K562 (cell line): ENCODE results near the gene C2orf42. TPM values are rescaled to one million over a fixed set of nuclear protein-coding genes. Genes with fewer than 3 reads are reported as not detected.

ENCODE experiments used
- ATF1 ChIP-seq, 2 experiments: fragments of 450-650 bp in 1 of 2; IDR thresholded peaks; 2 replicates each; pipeline ENCODE4 v1.6.1; 2016; ENCODE audit warnings: missing compliant biosample characterization in 1 of 2, missing genetic modification characterization in 1 of 2
- CBFA2T3 ChIP-seq: fragments of 450-650 bp; IDR thresholded peaks from 2 replicates; pipeline ENCODE4 v1.6.1; 2017
- CBX3 ChIP-seq, 2 experiments: IDR thresholded peaks; 1 replicate in 1 of 2; 2 replicates in 1 of 2; pipeline ENCODE4 v1.6.1; 2012; ENCODE audit warnings: inconsistent platforms in 2 of 2, low read length in 2 of 2, borderline replicate concordance in 1 of 2, control low read depth in 1 of 2
- DLX4 ChIP-seq: fragments of 250-450 bp; sonication (Bioruptor Pico); IDR thresholded peaks from 2 replicates; pipeline ENCODE4 v1.6.1; 2021; ENCODE audit warnings: mild to moderate bottlenecking
- HDAC3 ChIP-seq: fragments of 450-650 bp; IDR thresholded peaks from 2 replicates; pipeline ENCODE4 v1.6.1; 2018; ENCODE audit warnings: borderline replicate concordance, mild to moderate bottlenecking, moderate library complexity; ENCODE audit not compliant: partially characterized antibody
- MLX ChIP-seq, 2 experiments: fragments of 450-650 bp in 1 of 2; sonication (generic) in 1 of 2; formaldehyde crosslinking; conservative IDR thresholded peaks; 2 replicates each; pipeline versions ENCODE4 v1.4.0 to v1.8.1; 2020 to 2022; ENCODE audit warnings: mild to moderate bottlenecking in 1 of 2, missing genetic modification reagents in 1 of 2
- PTTG1 ChIP-seq: fragments of 450-650 bp; IDR thresholded peaks from 2 replicates; pipeline ENCODE4 v1.6.1; 2016; ENCODE audit warnings: low read depth, mild to moderate bottlenecking, missing genetic modification characterization, missing compliant biosample characterization
- RB1 ChIP-seq: fragments of 450-650 bp; IDR thresholded peaks from 2 replicates; pipeline ENCODE4 v1.6.1; 2017; ENCODE audit warnings: low read depth, mild to moderate bottlenecking
- SMARCA5 ChIP-seq: fragments of 450-650 bp; IDR thresholded peaks from 2 replicates; pipeline ENCODE4 v1.6.1; 2016
- STAT5B ChIP-seq: fragments of 250-450 bp; sonication (Bioruptor Pico); IDR thresholded peaks from 2 replicates; pipeline ENCODE4 v1.8.0; 2021; ENCODE audit warnings: mild to moderate bottlenecking, inconsistent platforms
- XRCC4 ChIP-seq: IDR thresholded peaks from one replicate; pipeline ENCODE4 v1.6.1; 2011; ENCODE audit not compliant: insufficient read depth, insufficient read length; ENCODE audit errors: extremely low read depth
- ZBTB7A ChIP-seq: IDR thresholded peaks from 2 replicates; pipeline ENCODE4 v1.6.1; 2011; ENCODE audit warnings: low read depth, mild to moderate bottlenecking, low read length, moderate library complexity, borderline replicate concordance; ENCODE audit not compliant: control insufficient read depth
- polyA plus RNA-seq, 8 experiments: library from polyadenylated mRNA; depleted of rRNA in 4 of 8; stranded (reverse) in 5 of 8; unstranded in 3 of 8; fragments of >200 nt; fragmentation: Nextera tagmentation in 2 of 8; fragmentation: Illumina TruSeq in 1 of 8; extraction: Ambion mirVana in 2 of 8; extraction: Trizol in 1 of 8; gene quantifications; 2 replicates each; pipeline versions ENCODE4 v1.2.1 to v1.2.3, GENCODE V29; 2011 to 2014; ENCODE audit warnings: inconsistent platforms in 1 of 8, missing spikeins in 1 of 8
- total RNA-seq, 7 experiments: library from RNA; depleted of rRNA in 6 of 7; stranded (reverse); fragments of >200 nt in 6 of 7; fragmentation: Illumina TruSeq in 2 of 7; extraction: Trizol in 2 of 7; gene quantifications; 2 replicates each; pipeline versions ENCODE4 v1.2.1 to v1.2.3, GENCODE V29; 2011 to 2021; ENCODE audit warnings: low replicate concordance in 1 of 7
- TF ChIP-seq, protein P1 (sequence below), 2 experiments: fragments of 450-650 bp; IDR thresholded peaks; 2 replicates each; pipeline ENCODE4 v1.6.1; 2016; ENCODE audit warnings: mild to moderate bottlenecking in 2 of 2, borderline replicate concordance in 1 of 2, low read depth in 1 of 2, moderate library complexity in 1 of 2
- TF ChIP-seq, protein P2 (sequence below): IDR thresholded peaks from 2 replicates; pipeline ENCODE4 v1.6.1; 2011; ENCODE audit warnings: borderline replicate concordance, low read depth, mild to moderate bottlenecking, moderate library complexity, low read length; ENCODE audit not compliant: insufficient read depth, poor library complexity, severe bottlenecking

Gene C2orf42
- total and polyA plus RNA-seq, 9 of the 15 experiments (the other 6 are each of a cell fraction or from before 2014, with no cell fraction given), result 4.6 to 10.9 (median 7.5) TPM

DNA sequence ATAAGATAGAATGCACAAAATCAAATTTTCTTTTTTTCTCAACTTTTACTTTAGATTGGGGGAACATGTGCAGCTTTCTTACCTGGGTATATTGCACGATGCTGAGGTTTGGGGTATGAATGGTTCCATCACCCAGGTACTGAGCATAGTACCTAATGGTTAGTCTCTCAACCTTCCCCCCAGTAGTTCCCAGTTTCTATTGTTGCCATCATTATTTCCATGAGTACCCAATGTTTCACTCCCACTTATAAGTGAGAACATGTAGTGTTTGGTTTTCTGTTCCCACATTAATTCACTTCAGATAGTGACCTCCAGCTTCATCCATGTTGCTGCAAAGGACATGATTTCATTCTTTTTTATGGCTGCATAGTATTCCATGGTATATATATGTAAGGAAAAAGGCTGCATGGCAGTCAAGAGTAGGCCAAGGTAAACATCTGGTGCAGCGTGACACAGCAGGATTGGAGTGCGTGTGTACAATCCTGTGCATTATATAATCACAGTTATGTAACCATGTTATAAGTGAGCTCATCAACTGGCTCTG, 10.5 kb upstream of the C2orf42 start (continued):
- TF ChIP-seq, protein P1, sequence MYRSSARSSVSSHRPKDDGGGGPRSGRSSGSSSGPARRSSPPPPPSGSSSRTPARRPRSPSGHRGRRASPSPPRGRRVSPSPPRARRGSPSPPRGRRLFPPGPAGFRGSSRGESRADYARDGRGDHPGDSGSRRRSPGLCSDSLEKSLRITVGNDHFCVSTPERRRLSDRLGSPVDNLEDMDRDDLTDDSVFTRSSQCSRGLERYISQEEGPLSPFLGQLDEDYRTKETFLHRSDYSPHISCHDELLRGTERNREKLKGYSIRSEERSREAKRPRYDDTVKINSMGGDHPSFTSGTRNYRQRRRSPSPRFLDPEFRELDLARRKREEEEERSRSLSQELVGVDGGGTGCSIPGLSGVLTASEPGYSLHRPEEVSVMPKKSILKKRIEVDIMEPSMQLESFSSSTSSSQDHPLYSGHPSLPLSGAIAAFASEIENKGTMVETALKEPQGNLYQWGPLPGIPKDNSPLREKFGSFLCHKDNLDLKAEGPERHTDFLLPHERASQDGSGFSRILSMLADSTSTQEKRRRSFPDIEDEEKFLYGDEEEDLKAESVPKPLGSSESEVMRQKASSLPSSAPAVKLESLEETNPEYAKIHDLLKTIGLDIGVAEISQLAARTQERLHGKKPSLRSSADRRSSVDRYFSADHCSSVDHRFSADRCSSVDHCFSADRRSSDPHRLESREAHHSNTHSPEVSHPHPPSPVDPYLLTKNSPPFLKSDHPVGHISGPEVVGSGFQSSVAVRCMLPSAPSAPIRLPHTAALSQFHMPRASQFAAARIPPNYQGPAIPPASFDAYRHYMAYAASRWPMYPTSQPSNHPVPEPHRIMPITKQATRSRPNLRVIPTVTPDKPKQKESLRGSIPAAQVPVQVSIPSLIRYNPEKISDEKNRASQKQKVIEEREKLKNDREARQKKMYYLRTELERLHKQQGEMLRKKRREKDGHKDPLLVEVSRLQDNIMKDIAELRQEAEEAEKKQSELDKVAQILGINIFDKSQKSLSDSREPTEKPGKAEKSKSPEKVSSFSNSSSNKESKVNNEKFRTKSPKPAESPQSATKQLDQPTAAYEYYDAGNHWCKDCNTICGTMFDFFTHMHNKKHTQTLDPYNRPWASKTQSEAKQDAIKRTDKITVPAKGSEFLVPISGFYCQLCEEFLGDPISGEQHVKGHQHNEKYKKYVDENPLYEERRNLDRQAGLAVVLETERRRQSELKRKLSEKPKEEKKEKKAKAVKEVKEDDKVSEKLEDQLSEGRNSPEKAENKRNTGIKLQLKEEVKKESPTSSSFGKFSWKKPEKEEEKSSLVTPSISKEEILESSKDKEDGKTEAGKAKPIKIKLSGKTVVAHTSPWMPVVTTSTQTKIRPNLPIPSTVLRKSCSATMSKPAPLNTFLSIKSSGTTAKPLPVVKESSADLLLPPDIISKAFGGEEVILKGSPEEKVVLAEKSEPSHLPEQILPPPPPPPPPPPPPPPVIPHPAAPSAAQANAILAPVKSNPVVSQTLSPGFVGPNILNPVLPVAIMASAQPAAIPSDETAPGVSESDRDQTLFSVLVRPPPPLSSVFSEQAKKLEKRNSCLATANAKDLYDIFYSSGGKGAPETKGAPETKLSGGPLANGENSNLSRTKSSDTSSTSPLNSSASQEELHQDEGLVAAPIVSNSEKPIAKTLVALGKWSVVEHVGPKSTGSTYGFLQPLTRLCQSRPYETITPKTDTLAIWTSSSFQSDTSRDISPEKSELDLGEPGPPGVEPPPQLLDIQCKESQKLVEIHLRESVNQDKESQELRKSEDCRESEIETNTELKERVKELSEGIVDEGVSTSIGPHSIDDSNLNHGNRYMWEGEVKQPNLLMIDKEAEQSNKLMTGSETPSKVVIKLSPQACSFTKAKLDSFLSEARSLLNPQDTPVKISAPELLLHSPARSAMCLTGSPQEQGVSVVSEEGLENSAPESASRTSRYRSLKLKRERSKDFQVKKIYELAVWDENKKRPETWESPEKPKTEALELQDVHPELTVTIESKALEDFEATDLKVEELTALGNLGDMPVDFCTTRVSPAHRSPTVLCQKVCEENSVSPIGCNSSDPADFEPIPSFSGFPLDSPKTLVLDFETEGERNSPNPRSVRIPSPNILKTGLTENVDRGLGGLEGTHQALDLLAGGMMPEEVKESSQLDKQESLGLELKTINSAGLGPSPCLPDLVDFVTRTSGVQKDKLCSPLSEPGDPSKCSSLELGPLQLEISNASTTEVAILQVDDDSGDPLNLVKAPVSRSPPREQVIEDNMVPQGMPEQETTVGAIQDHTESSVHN (IDR thresholded peaks at IDR 0.05; ENCODE audit: borderline replicate concordance in 1 of 2, low read depth in 1 of 2), result no peak
- TF ChIP-seq XRCC4, result no peak
- TF ChIP-seq RB1, result no peak
- no peak for TF ChIP-seq DLX4 (CRISPR knock-in tag)
- no peak for TF ChIP-seq ATF1 (CRISPR knock-in tag; IDR thresholded peaks at IDR 0.05)
- TF ChIP-seq ATF1 (tag; IDR thresholded peaks at IDR 0.05), result no peak
- TF ChIP-seq PTTG1, result no peak
- TF ChIP-seq STAT5B, result no peak
- 0 out of 3 replicates have a peak, but pooled peaks of 1 of the 2 experiments have one; percentile 18 for TF ChIP-seq CBX3 (IDR thresholded peaks at IDR 0.05; ENCODE audit: borderline replicate concordance in 1 of 2, low read length in 2 of 2)
- TF ChIP-seq MLX (CRISPR knock-in tag; conservative IDR thresholded peaks at IDR 0.05), result no peak
- TF ChIP-seq, protein P2, sequence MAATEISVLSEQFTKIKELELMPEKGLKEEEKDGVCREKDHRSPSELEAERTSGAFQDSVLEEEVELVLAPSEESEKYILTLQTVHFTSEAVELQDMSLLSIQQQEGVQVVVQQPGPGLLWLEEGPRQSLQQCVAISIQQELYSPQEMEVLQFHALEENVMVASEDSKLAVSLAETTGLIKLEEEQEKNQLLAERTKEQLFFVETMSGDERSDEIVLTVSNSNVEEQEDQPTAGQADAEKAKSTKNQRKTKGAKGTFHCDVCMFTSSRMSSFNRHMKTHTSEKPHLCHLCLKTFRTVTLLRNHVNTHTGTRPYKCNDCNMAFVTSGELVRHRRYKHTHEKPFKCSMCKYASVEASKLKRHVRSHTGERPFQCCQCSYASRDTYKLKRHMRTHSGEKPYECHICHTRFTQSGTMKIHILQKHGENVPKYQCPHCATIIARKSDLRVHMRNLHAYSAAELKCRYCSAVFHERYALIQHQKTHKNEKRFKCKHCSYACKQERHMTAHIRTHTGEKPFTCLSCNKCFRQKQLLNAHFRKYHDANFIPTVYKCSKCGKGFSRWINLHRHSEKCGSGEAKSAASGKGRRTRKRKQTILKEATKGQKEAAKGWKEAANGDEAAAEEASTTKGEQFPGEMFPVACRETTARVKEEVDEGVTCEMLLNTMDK, result no peak
- TF ChIP-seq SMARCA5, result no peak
- no peak for TF ChIP-seq HDAC3
- TF ChIP-seq CBFA2T3, result no peak
- TF ChIP-seq ZBTB7A, result no peak
